Retinal pigment epithelial cell (primary cell): ENCODE results near the gene RARRES2.

Experiments used
- DNase-seq: peaks from one replicate; pipeline ENCODE4 v3.0.0-alpha.2; 2010; ENCODE audit warnings: low read depth
- H3K4me3 ChIP-seq: 2 replicates; pipeline ENCODE4 v1.5.1; 2011; ENCODE audit warnings: mild to moderate bottlenecking, low read length, control low read depth, moderate library complexity
- CTCF ChIP-seq: conservative IDR thresholded peaks from 2 replicates; pipeline ENCODE4 v1.5.1; 2011; ENCODE audit warnings: low read depth, low read length, control low read depth, inconsistent platforms

RARRES2 gene

GRCh38 chr7:150361402-150361801 lies 20.0 kb upstream of the RARRES2 start:
- H3K4me3 ChIP-seq: no peak overlapping the region
- DNase-seq: no peak

GRCh38 chr7:150360363-150361058 lies 19.1 kb upstream of the RARRES2 start:
- TF ChIP-seq CTCF: no peak

More at GRCh38 chr7:150361402-150361801, 20.0 kb upstream of the RARRES2 start:
- TF ChIP-seq CTCF: no peak

GRCh38 chr7:150359622-150360362 lies 18.4 kb upstream of the RARRES2 start:
- DNase-seq: no peak
- no peak for TF ChIP-seq CTCF
- no peak overlapping the region for H3K4me3 ChIP-seq

More at GRCh38 chr7:150360363-150361058, 19.1 kb upstream of the RARRES2 start:
- no peak overlapping the region for H3K4me3 ChIP-seq
- DNase-seq: no peak

- H3K4me3 ChIP-seq: no peak overlapping the region
- TF ChIP-seq CTCF: no peak
- no peak for DNase-seq
Observed at GRCh38 chr7:150358988-150359621, 17.7 kb upstream of the RARRES2 start.

GRCh38 chr7:150358433-150358832 lies 17.0 kb upstream of the RARRES2 start:
- H3K4me3 ChIP-seq: no peak overlapping the region
- DNase-seq: no peak
- no peak for TF ChIP-seq CTCF

- no peak for DNase-seq
Observed at GRCh38 chr7:150357771-150358427, 16.5 kb upstream of the RARRES2 start.

More at GRCh38 chr7:150357771-150358427, 16.5 kb upstream of the RARRES2 start:
- TF ChIP-seq CTCF: no peak
- H3K4me3 ChIP-seq: no peak overlapping the region
